Measurements from ENCODE around the gene PACSIN1.
"Not testable (repeated sequence)": the region's sequence is repeated elsewhere in the genome, so short reads cannot be mapped to it uniquely, and the experiment has no call there.

PACSIN1 gene

DNA sequence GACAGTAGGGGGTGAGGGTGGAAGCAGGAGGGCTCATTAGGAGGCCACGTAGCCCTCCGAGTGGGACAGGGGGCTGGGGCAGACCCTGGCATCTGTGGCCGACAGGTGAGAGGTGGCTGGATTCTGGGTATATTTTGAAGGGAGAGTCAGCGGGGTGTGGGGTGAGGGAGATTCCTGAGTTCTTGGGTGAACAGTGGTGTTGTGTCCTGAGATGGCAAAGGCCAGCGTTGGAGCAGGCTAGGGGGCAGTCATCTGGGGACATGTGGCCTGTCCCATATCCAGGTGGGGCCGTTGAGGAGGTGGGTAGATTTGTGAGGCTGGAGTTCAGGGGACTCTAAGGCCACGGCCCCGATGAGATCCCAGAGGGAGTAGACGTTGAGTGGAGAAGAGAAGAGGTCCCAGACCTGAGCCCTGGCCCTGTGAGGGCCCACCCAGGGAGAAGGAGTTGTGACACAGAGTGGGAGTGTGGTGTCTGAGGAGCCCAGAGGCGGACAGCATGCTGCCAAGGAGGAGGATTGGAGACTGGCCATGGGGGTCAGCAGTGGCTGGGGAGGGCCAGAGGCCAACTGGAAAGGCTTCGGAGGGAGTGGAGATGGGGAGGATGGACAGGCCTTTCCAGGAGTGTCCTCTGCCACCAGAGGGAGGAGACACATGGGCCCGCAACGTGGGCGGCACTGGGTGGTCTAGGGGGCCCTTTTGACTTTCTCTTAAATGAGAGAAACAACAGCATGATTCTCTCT is 19.6 kb downstream of the PACSIN1 start:
- no peak for DNase-seq

DNA sequence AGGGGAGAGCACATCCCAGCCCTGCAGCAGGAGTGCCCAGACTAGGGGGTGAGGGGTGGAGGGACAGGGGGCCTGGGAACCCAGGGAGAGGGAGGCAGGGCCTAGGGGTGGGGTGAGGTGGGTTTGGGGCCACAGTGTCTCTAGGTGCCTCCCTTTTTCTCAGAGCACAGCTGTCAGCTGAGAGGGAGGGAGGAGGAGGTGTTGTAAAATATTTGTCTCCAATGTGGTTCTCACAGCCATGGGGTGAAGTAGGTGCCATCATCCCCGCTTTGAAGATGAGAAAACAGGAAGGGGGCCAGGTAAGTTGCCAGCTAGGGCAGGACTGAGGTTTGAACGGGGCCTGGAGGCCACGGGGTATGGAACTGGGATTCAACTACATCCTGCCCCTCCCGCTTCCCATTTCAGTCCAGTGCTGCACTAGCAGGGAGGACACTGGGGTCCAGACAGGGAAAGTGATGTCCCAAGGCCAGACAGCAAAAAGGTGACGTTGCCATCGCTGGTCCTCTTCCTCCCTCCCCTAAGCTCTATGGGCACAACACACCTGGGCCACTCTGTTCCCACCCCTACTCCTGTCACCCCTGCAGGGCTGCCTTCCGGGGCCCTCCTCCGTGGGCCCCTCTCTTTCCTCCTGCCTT is 20.3 kb downstream of the PACSIN1 start:
- DNase-seq: no peak

DNA sequence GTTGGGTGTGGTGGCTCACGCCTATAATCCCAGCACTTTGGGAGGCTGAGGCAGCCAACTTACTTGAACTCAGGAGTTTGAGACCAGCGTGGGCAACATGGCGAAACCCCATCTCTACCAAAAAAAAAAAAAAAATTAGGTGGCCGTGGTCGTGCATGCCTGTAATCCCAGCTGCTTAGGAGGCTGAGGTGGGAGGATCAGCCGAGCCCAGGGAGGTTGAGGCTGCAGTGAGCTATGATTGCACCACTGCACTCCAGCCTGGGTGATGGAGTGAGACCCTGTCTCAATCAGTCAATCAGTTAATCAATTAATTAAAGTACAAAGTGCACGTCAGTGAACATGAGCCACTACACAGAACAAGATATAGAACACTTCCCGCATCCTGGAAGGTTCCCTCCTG is 21.0 kb downstream of the PACSIN1 start:
- DNase-seq: not testable (repeated sequence)

DNA sequence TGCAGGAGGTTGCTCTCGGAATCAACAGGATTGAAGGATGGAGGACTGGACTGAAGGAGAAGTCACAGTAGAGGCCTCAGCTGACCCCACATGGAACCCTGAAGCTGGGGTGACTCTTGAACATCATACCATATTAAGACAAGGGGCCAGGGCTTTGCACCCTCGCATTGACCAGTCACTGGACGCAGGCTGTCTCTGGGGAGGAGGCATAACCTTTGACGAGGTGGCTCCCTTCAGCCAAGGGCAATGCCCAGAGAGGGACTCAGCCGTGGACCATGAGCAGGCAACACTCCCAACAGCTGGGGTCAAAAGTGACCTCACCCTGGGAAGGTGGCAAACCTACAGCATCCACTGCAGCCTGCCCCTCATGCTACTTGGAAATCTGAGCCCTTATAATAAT is 21.7 kb downstream of the PACSIN1 start:
- DNase-seq: no peak

DNA sequence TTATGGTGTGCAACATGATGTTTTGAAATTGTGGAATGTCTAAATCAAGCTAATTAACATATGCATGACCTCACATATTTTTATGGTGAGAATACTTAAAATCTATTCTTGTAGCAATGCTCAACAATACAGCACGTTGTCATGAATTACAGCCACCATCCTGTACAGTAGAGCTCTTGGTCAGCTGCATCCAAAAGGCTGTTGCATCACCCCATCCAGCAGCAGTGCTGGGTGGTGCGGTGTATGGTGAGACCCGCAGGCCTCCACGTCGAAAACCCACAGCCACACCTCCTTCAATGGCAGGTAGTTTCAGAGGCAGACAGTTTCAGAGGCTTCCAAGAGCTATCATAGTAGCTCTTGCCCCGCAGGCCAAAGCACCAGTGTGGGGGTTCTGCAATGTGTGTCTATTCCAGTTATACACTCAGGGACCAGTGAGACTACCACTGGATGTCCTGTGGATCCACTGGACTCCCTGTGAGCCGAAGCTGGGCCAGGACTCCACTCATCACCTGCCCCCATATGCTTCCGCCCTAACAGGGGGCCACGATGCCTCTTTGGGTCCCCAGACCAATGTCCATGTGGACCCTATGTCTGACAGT is 23.4 kb downstream of the PACSIN1 start:
- DNase-seq: no peak

DNA sequence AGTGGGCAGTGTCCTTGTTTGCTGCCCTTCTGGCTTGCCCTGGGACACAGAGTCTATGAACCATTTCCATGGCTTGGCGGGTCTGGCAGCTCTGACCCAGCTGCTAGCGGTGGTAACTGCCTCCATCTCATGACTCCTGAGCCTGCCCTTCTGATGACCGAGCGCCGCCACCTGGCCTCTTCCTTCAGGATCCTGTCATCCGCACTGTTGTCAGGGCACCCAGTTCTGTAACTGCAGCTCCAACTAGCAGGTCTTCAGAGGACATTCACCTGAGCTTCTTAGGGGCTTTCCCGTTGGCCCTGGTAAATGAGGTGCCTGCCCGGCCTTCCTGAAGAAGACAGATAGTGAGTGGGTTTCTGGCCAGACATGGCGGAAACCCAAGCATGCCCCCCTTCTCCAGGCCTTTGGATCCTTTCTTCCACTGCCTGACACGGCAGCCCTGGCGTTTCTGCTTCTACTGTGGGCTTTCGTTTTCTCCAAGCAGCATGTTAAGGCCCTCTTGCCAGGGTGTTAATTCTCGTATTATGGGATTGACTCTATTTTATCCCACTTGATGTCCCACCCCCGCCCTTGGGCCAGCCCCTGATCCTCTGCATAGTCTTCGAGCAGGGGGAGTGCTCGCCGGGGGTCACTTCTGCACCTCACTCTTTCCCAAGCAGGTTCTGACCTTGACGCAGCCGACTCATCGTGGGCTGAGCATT is 24.7 kb downstream of the PACSIN1 start:
- no peak for DNase-seq

DNA sequence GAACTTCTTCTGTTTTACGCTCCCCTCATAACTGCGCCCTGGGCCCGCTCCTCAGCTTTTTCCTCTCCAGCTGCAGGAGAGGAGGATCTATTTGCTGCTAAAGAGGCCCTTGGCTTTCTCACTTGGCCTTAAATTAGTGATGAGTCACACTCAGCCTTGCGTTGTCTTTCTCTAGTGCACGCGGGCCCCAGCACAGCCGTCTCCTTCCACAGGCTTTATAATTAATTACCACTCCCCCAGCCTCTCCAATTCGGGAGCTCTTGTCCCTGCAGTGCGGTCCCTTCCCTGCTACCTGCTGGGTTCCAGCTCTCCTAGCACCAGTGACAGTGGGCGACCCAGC is 25.2 kb downstream of the PACSIN1 start:
- DNase-seq: no peak

DNA sequence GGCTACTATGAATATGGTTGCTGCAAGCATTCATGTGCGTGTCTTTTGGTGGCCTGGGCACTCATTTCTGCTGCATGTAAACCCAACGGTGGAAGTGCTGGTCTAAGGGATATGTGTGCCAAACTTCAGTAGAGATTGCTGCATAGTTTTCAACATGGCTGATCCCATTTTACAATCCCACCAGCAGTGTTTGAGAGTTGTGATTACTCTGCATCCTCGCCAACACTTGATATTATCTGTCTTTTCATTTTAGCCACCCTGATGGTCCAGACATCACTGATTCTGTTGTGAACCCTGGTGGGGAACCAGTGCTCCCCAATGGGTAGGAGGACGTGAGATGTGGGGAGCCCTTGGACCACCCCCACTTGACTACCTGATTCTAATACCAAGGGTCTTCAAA is 27.5 kb downstream of the PACSIN1 start:
- no peak for DNase-seq

DNA sequence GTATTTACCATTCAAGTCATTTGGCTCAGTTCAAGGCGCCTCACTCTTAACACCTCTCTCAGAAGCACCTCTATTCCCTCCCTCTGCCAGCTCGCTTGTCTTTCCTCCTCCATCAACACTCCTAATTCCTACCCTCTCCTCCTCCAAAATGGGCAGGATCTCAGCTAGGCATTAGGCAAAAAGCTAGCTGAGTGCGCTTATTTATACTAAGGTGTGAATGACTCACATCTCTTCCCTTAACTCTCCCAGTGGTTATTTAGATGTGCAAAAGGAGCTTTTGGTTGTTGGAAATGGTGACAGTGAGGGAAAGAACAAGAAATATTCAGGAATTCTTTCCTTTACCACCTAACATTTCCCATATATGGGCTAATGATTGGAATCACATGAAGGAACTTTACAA is 29.1 kb downstream of the PACSIN1 start:
- no peak for DNase-seq

DNA sequence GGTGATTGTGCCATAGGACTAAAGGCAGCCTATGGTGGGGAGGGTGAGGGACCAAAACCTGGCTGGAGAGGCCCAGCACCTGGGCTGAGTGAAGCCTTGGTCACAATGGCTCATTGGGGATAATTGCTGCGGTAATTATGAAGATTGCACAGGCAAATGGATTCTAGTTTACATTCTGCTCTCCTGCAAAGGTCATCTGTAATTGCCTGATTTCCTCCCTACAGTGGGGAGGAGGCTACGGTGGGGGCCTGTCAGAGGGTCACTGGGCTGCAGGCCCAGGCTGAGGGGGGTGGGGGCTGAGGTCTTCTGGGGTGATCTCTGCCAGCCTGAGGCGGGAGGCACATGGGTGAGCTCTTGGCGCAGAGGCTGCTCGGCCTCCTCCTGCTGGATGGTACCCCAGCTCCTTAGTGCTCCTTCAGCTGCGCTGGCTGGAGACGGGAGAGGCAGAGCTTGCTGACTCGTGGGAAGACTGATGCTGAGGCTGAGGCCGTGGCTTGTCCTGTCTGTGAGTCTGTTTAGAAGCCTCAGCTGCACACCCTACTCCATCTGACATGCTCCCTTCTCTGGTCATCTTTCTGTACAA is 30.3 kb downstream of the PACSIN1 start:
- DNase-seq: no peak

DNA sequence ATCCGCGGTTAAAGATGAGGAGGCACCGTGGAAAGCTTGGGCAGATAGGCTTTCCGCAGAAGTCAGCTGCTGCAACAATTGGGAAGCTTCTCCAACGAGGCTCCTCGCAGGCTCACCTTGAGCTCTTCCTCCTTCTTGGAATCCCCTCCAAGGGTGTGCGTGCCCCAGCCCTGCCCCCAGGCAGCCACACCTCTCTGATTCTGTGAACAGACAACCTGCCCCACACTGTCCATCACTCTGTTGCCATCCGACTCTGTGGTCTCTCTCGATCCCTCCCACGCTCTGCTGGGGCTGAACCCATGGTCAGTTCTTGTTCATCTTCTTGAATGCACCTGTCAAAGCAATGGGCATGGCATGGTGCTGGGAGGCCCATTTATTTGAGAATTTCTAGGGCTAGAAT is 31.5 kb downstream of the PACSIN1 start:
- DNase-seq: no peak

DNA sequence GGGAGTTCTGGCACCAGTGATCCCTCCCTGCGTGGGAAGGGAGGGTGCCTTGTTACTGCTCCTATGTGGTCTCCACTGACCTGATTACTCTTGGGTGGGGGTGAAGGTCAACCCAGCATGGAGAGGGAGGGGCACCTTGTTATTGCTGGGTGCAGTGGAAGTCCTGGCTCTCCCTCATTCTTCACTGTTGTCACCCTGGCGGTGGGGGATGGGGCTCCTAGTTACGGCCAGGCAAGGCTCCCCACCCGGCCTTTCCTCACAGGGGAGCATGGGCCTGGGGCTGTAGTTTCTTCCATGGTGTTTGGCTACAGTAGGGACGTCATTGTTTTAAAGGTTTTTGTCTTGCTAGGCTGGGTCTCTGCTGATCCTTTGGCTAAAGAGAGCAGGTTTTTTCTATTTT is 40.8 kb downstream of the PACSIN1 start:
- DNase-seq: no peak

DNA sequence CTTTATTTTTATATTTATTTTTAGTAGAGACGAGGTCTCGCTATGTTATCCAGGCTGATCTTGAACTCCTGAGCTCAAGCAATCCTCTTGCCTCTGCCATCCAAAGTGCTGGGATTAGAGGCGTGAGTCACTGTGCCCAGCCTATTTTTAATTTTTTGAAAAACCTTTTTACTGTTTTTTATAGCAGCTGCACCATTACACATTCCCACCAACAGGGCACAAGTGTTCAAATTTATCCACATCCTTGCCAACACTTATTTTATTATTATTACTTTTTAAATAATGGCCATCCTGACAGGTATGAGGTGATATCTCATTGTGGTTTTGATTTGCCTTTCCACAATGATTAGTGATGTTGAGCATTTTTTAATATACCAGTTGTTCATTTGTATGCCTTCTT is 42.5 kb downstream of the PACSIN1 start:
- DNase-seq: no peak

DNA sequence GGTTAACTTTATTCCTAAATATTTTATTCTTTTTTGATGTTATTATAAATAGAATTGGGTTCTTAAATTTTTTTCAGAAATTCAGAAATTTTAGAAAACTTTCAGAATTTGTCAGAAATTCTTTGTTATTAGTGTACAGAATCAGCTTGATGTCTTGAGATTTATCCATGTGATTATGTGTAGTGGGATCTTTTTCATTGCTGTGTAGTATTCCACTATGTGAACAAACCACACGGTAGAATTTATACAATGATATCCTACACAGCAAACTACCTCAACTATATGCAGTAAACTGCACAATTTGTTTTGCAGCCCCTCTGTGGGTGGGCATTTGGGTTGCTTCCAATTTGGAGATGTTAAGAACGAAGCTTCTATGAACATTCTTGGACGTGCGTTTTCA is 43.9 kb downstream of the PACSIN1 start:
- no peak for DNase-seq

DNA sequence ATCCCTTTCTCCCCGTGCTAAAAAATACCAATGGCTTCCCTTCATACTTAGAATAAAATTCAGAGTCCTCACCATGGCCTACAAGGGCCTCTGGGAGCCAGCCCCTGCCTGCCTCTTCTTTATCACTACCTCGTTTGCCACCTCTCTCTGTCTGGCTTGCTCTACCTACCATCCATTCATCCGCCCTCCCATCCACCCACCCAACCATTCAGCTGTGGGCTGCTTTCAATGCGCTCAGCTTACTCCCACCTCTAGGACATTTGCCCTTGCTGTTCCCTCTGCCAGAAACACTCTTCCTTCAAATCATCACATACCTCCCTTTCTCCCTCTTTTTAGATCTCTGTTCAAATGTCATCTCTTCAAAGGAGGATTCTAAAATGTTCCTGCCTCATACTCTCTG is 44.4 kb downstream of the PACSIN1 start:
- DNase-seq: no peak

DNA sequence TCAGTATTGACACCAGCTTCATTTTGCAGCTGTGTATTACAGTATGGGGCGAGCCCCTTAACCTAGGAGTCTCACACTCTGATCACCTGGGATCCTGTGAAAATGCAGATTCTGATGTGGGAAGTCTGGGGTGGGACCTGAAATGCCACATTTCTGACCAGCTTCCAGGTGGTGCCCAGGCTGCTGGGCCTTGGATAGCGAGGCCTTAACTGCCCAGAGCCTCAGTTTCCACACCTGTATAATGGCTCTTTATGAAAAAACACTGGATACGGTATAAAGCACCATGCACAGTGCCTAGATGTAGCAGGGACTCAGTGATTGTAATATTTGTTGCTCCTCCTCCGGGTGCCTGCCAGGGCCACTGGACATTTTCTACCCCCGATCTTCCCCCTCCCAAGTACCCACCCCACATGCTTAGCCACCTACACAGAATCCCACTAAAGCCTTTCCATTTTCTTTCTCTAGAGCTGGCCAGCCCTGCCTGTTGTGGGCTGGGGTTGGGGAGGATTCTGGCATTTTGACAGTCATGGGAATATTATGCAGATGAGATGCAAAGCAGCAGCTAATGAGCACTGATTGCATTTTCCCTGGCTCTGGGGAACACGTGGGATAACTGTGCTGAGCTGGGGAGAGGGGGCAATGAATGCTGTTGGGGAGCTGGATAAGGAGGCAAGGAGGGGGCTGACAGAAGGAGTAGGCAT is 45.5 kb downstream of the PACSIN1 start:
- DNase-seq: no peak

DNA sequence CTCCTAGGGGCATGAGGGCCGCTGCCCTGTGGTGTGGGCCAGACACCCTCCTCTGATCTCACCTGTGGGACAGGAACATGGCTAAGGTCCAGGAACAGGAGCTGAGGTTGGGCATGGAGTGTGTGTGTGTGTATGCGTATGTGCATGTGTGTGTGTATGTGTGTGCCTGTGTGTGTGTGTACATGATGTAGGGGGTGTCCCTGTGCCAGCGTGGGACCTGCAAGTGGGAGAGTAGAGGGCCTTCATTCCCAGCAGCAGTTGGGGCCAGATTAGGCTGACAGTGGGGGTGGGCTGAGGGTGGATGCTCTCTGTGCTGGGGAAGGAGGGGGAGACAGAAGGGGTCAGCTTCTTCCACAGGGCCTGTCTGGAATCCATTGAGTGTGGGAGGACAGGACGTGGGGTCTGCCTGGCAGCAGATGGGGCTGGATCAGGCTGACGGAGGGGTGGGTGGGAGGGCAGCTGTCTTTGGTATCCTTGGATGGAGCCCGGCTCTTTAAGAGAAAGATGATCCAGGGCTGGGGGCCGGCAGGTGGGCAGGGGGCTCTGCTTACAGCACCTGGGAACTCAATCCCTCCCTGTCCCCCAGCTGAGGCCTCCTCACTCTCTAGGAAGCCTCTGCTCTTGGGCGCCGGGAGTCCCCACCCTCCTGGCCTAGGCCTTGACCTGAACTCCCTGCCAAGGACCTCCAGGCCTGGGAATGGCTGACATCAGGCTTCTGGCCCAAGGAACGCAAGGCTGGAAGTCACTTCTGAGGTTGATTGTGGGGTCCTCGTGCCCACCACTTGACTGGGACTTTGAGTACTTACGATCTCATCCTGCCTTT is 46.2 kb downstream of the PACSIN1 start:
- DNase-seq: no peak

DNA sequence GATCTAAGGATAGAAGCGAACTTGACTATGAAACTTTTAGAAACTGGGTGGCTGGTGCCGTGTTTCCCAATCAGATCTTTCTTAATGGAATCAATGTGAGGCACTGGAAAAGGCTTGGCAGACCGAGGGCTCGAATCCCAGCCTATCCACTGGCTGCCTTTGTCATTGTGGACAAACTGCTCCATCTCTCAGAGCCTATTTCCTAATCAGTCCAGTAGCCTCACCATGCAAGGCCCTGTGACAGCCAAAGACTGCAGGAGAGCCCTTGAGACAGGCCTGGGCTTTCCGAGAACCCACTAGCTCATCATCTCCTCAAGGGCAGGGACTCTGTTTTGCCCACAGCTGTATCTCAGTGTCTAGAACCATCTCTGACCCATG is 46.9 kb downstream of the PACSIN1 start:
- no peak for DNase-seq

DNA sequence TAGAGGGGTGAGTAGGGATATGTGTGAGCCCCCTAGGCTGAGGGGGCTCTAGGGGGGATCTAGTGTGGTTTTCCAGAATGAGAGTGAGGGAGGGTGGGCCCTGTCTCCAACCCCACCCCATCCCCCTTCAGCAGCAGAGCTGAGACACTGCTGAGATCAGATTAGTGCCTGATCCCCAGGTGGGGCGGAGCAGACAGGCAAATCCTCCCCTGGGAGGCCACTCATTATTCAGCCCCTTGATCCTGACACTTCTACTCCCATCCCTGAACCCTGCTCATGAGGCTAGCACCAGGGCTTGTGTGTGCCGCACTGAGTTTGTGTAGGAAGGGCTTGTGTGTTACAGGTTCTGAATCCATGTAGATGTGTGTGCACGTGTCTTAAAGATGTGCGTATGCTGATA is 47.8 kb downstream of the PACSIN1 start:
- DNase-seq: no peak

DNA sequence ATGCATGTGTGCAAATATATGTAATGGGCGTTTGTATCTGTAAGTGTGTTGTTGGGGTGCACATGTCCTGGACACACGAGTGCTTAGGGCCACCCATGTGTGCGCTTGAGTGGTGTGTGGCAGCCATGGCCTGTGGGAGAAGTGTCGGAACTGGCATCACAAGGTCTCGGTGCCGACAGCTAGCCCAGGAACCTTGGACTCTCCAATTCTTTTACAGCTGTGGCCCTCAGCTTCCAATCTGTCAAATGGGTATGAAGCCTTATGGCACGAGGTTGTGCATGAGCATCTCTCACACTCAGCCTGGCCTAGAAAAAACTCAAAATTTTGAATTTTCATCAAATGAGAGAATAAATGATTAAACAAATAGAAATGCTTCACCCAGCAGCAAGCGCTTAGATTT is 48.2 kb downstream of the PACSIN1 start:
- DNase-seq: no peak

DNA sequence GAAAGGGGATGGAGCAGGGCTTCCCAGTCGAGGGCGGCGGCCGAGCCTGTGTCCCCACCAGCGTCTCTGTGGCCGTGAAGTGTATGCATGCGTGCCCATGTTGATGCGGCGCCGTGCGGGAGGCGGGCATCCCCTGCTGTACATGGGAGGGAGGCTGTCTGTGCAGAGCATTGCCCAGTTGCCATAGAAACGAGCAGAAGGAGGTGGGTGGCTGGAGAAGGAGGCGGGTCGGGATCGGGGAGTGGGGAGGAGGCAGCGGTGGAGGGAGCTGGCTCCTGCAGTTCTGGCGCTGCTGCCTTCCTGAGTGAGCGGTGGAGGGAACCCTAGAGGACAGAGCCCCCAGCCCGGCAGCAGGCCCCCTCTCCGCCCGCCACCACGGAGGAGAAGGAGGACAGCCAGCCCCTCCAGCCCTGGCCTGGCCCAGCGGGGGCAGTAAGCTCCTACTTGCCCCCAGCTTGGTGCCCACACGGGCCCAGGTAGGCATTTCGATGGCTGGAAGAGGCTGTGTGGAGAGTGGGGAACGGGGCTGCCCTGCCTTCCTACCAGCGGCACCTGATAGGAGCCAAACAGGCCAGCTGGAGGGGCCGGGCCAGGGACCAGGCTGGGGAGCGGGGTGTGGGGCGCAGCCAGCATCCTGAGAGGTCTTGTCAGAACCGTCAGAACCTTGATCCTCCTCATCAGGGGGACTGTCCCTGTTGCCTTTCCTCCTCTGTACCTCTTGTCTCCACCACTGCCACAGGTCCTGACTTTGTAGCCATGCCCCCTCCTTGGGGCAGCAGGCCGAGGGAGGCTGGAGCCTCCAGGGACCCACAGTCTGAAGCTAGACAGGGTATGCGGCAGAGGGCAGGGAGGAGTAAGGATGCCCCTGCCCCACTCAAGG is 49.0 kb downstream of the PACSIN1 start:
- DNase-seq: peak in 3 of 14 donors; percentile 19 to 91 (median 34)

All from C1 segment of cervical spinal cord (tissue), 14 donors.